SU-DHL-6 (cell line): Measurements from ENCODE around the gene ACVR1C.
"Not testable (repeated sequence)": the region's sequence is repeated elsewhere in the genome, so short reads cannot be mapped to it uniquely, and the experiment has no call there.

Experiments
- H2AFZ ChIP-seq: fragments of 200-600 bp; sonication (generic); 2 replicates; pipeline ENCODE4 v1.6.1; 2014; ENCODE audit warnings: low read depth, mild to moderate bottlenecking, moderate library complexity, mixed read lengths, antibody characterized with exemption, low read length; ENCODE audit not compliant: severe bottlenecking
- H3F3A ChIP-seq: fragments of 200-600 bp; shearing (Covaris generic); 2 replicates; pipeline ENCODE4 v1.6.0; 2016; ENCODE audit warnings: antibody characterized with exemption, mild to moderate bottlenecking; ENCODE audit not compliant: insufficient read depth
- H3K27ac ChIP-seq: fragments of 200-600 bp; sonication (generic); 2 replicates; pipeline ENCODE4 v1.5.1; 2016; ENCODE audit warnings: low read depth, mild to moderate bottlenecking, low read length, moderate library complexity, mixed read lengths
- H3K27me3 ChIP-seq: fragments of 200-600 bp; sonication (generic), shearing (Covaris generic); 2 replicates; pipeline ENCODE4 v1.6.0; 2014; ENCODE audit warnings: mild to moderate bottlenecking, low read length
- H3K36me3 ChIP-seq: fragments of 200-600 bp; sonication (generic); 2 replicates; pipeline ENCODE4 v1.6.1; 2014; ENCODE audit warnings: mild to moderate bottlenecking, low read length, mixed read lengths
- H3K4me2 ChIP-seq: fragments of 300-600, 200-600 bp; shearing (Covaris generic), sonication (generic); 2 replicates; pipeline ENCODE4 v1.6.0; 2014; ENCODE audit warnings: low read length, low read depth, mild to moderate bottlenecking; ENCODE audit not compliant: poor library complexity, severe bottlenecking
- H3K4me3 ChIP-seq: fragments of 200-600 bp; sonication (generic); 2 replicates; pipeline ENCODE4 v1.5.1; 2014; ENCODE audit warnings: antibody characterized with exemption, low read length, mild to moderate bottlenecking, mixed read lengths; ENCODE audit not compliant: insufficient read depth, poor library complexity, severe bottlenecking
- H3K79me2 ChIP-seq: fragments of 200-600 bp; sonication (generic); 2 replicates; pipeline ENCODE4 v1.6.1; 2014; ENCODE audit warnings: mild to moderate bottlenecking, low read length, moderate library complexity; ENCODE audit not compliant: insufficient read depth
- H3K9ac ChIP-seq: fragments of 200-600 bp; sonication (generic); 2 replicates; pipeline ENCODE4 v1.7.0; 2014; ENCODE audit warnings: mild to moderate bottlenecking, low read length
- H3K9me2 ChIP-seq: fragments of 200-600 bp; sonication (generic); replicated peaks from 2 replicates; pipeline ENCODE4 v1.6.1; 2014; ENCODE audit warnings: low read length; ENCODE audit not compliant: insufficient read depth
- H3K9me3 ChIP-seq: fragments of 200-600 bp; sonication (generic); 2 replicates; pipeline ENCODE4 v1.6.1; 2014; ENCODE audit warnings: low read length, mixed read lengths; ENCODE audit not compliant: insufficient read depth
- H4K20me1 ChIP-seq: fragments of 200-600 bp; sonication (generic); 2 replicates; pipeline ENCODE4 v1.6.1; 2014; ENCODE audit warnings: low read depth, mild to moderate bottlenecking, antibody characterized with exemption, low read length, moderate library complexity, mixed read lengths
- CTCF ChIP-seq: fragments of 200-600 bp; sonication (generic); IDR thresholded peaks from one replicate; pipeline ENCODE4 v1.5.1; 2017; ENCODE audit warnings: antibody characterized with exemption, mild to moderate bottlenecking, low read length, moderate library complexity; ENCODE audit not compliant: insufficient read depth, poor library complexity, severe bottlenecking
- EZH2phosphoT487 ChIP-seq: fragments of 200-600 bp; sonication (generic), shearing (Covaris generic); conservative IDR thresholded peaks from 2 replicates; pipeline ENCODE4 v1.6.1; 2018; ENCODE audit warnings: mild to moderate bottlenecking, antibody characterized with exemption, low read length, moderate library complexity, mixed read lengths

The ACVR1C gene

GRCh38 chr2:157587576-157587975 lies 41.1 kb downstream of the ACVR1C start:
- no peaks in the 10 kb centered on the region for H3K9me3 ChIP-seq
- H3K36me3 ChIP-seq, result no peaks in the 10 kb centered on the region

GRCh38 chr2:157574165-157574564 lies 54.5 kb downstream of the ACVR1C start:
- Histone ChIP-seq H3K79me2 (no peaks in the 10 kb centered on the region), H3K9me3 (no peaks in the 10 kb centered on the region), H3K27ac (no peak overlapping the region), H3K4me2 (no peak overlapping the region), H3F3A (no peaks in the 10 kb centered on the region), H3K27me3 (no peaks in the 10 kb centered on the region), H4K20me1 (no peaks in the 10 kb centered on the region), H3K9ac (no peak overlapping the region), H3K36me3 (no peaks in the 10 kb centered on the region), H3K4me3 (no peak overlapping the region), H3K9me2 (no peaks in the 10 kb centered on the region), H2AFZ (no peak overlapping the region)
- TF ChIP-seq CTCF (no peak), EZH2phosphoT487 (no peak)

More at GRCh38 chr2:157587576-157587975, 41.1 kb downstream of the ACVR1C start:
- H3K9ac ChIP-seq, result no peak overlapping the region
- no peak overlapping the region for H2AFZ ChIP-seq
- H3K27me3 ChIP-seq, result no peaks in the 10 kb centered on the region
- TF ChIP-seq CTCF, result no peak
- no peaks in the 10 kb centered on the region for H3K79me2 ChIP-seq
- no peaks in the 10 kb centered on the region for H3K9me2 ChIP-seq
- no peak overlapping the region for H3K4me3 ChIP-seq
- H3F3A ChIP-seq, result no peaks in the 10 kb centered on the region
- no peaks in the 10 kb centered on the region for H4K20me1 ChIP-seq
- no peak overlapping the region for H3K27ac ChIP-seq
- no peak overlapping the region for H3K4me2 ChIP-seq

- Histone ChIP-seq H3K36me3 (no peaks in the 10 kb centered on the region), H3K4me3 (no peak overlapping the region), H3F3A (no peaks in the 10 kb centered on the region), H3K27me3 (no peaks in the 10 kb centered on the region), H3K9me2 (no peaks in the 10 kb centered on the region), H3K4me2 (no peak overlapping the region), H3K27ac (no peak overlapping the region), H3K9ac (no peak overlapping the region), H3K79me2 (no peaks in the 10 kb centered on the region), H4K20me1 (no peaks in the 10 kb centered on the region), H3K9me3 (no peaks in the 10 kb centered on the region), H2AFZ (no peak overlapping the region)
- TF ChIP-seq EZH2phosphoT487 (no peak), CTCF (no peak)
Observed at GRCh38 chr2:157572725-157573124, 55.9 kb downstream of the ACVR1C start.

GRCh38 chr2:157566623-157567022 lies 62.0 kb downstream of the ACVR1C start:
- H3K4me3 ChIP-seq, H3K9ac ChIP-seq, H3K27ac ChIP-seq, H4K20me1 ChIP-seq, H3F3A ChIP-seq, H3K4me2 ChIP-seq, H3K36me3 ChIP-seq, H3K79me2 ChIP-seq, H3K27me3 ChIP-seq, H3K9me3 ChIP-seq, H2AFZ ChIP-seq, H3K9me2 ChIP-seq: not testable (repeated sequence)

- H3K27me3 ChIP-seq, H3K9me2 ChIP-seq, H3K36me3 ChIP-seq, H3K4me2 ChIP-seq, H3F3A ChIP-seq, H2AFZ ChIP-seq, H3K9me3 ChIP-seq, H3K27ac ChIP-seq, H3K79me2 ChIP-seq, H3K9ac ChIP-seq, H4K20me1 ChIP-seq, H3K4me3 ChIP-seq: not testable (repeated sequence)
Observed at GRCh38 chr2:157566113-157566512, 62.6 kb downstream of the ACVR1C start.
